Measurements from ENCODE around the gene NINJ1.

GRCh38 chr9:93099551-93100275 is 34.3 kb downstream of the NINJ1 start:
- TF ChIP-seq EZH2phosphoT487 (IDR thresholded peaks at IDR 0.05; ENCODE audit: borderline replicate concordance, low read depth) = no peak
- TF ChIP-seq RAD21 (IDR thresholded peaks at IDR 0.05; ENCODE audit: low read length) = no peak
- no peak for TF ChIP-seq CTCF (IDR thresholded peaks at IDR 0.05)
- TF ChIP-seq GABPA (IDR thresholded peaks at IDR 0.05; ENCODE audit: low read depth) = no peak
- no peak for TF ChIP-seq FOXJ3 (CRISPR knock-in tag; IDR thresholded peaks at IDR 0.05)
- TF ChIP-seq, protein P1, sequence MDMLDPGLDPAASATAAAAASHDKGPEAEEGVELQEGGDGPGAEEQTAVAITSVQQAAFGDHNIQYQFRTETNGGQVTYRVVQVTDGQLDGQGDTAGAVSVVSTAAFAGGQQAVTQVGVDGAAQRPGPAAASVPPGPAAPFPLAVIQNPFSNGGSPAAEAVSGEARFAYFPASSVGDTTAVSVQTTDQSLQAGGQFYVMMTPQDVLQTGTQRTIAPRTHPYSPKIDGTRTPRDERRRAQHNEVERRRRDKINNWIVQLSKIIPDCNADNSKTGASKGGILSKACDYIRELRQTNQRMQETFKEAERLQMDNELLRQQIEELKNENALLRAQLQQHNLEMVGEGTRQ (IDR thresholded peaks at IDR 0.05; ENCODE audit: borderline replicate concordance, low read depth, low read length) = no peak
- TF ChIP-seq POLR2AphosphoS5 (IDR thresholded peaks at IDR 0.05; ENCODE audit: low read depth, low read length) = no peak
- no peak for TF ChIP-seq SMC3 (IDR thresholded peaks at IDR 0.05; ENCODE audit: low read depth, low read length)
- TF ChIP-seq CHD2 (IDR thresholded peaks at IDR 0.05; ENCODE audit: low read length, partially characterized antibody) = no peak
- no peak for TF ChIP-seq EP300 (IDR thresholded peaks at IDR 0.05; ENCODE audit: borderline replicate concordance in 1 of 2, low read depth in 1 of 2, low read length in 1 of 2)
- no peak for TF ChIP-seq NRF1 (IDR thresholded peaks at IDR 0.05; ENCODE audit: low read depth, low read length)
- no peak for TF ChIP-seq RXRA (IDR thresholded peaks at IDR 0.05; ENCODE audit: borderline replicate concordance, low read depth)
- no peak for TF ChIP-seq FOXM1 (IDR thresholded peaks at IDR 0.05; ENCODE audit: low read depth)
- TF ChIP-seq REST (IDR thresholded peaks at IDR 0.05; ENCODE audit: low read depth, low read length) = no peak

Data from SK-N-SH (cell line).